AG20443 (cell line): ENCODE data around the gene KRT3.

Experiments used
- DNase-seq: peaks from one replicate; pipeline ENCODE4 v3.0.0; 2012; ENCODE audit warnings: low spot score, mixed read lengths

Gene KRT3

GRCh38 chr12:52813885-52814709 lies 18.2 kb upstream of the KRT3 start, which contains the start of gene KRT4:
TSS of gene KRT4 (minus strand) at chr12:52814116. CDS start at chr12:52814058, 58 bp downstream.
- DNase-seq, result peak; percentile 44

GRCh38 chr12:52813203-52813819 lies 17.4 kb upstream of the KRT3 start:
- no peak for DNase-seq

GRCh38 chr12:52812749-52813148 lies 16.8 kb upstream of the KRT3 start:
- no peak for DNase-seq

GRCh38 chr12:52812073-52812400 lies 16.1 kb upstream of the KRT3 start:
- DNase-seq, result no peak

GRCh38 chr12:52811191-52812072 lies 15.5 kb upstream of the KRT3 start:
- DNase-seq, result no peak

- no peak for DNase-seq
These were observed 14.6 kb upstream of the KRT3 start for GRCh38 chr12:52810554-52810953.

- DNase-seq, result no peak
These were observed 13.2 kb upstream of the KRT3 start for GRCh38 chr12:52809166-52809565.

- no peak for DNase-seq
These were observed 12.8 kb upstream of the KRT3 start for GRCh38 chr12:52808573-52809160.

GRCh38 chr12:52807544-52808470 lies 11.9 kb upstream of the KRT3 start:
- no peak for DNase-seq

GRCh38 chr12:52806821-52807543 lies 11.1 kb upstream of the KRT3 start:
- DNase-seq, result no peak

GRCh38 chr12:52806169-52806811 lies 10.4 kb upstream of the KRT3 start:
- DNase-seq, result no peak

- DNase-seq, result no peak
These were observed 9.8 kb upstream of the KRT3 start for GRCh38 chr12:52805739-52806138.

- DNase-seq, result no peak
These were observed 9.1 kb upstream of the KRT3 start for GRCh38 chr12:52805000-52805399.

GRCh38 chr12:52802442-52802841 lies 6.5 kb upstream of the KRT3 start:
- no peak for DNase-seq

- no peak for DNase-seq
These were observed 5.9 kb upstream of the KRT3 start for GRCh38 chr12:52801773-52802172.

GRCh38 chr12:52800259-52800917 lies 4.5 kb upstream of the KRT3 start:
- no peak for DNase-seq

- no peak for DNase-seq
These were observed 3.7 kb upstream of the KRT3 start for GRCh38 chr12:52799505-52800211.

- no peak for DNase-seq
These were observed 3.0 kb upstream of the KRT3 start for GRCh38 chr12:52798671-52799504.
